HepG2 (cell line): ENCODE results near the gene FBXL13. TPM values are rescaled to one million over a fixed set of nuclear protein-coding genes. Genes with fewer than 3 reads are reported as not detected.
A peak's percentile ranks its signal among the peaks of the same experiment; 100 is the strongest.

Source experiments
- ATAC-seq: fragments of 200-7000 bp; cut with Tn5 transposase; 3 replicates; pipeline ENCODE4 v1.9.1; 2020; ENCODE audit warnings: mild to moderate bottlenecking, moderate library complexity
- BruUV-seq: library from RNA; stranded (reverse); fragments of 400-500 nt; replicated peaks from 2 replicates; lab custom pipeline; 2021; lab: Mats Ljungman, UMichigan
- CTCF ChIA-PET: fragments of 300-600 bp; formaldehyde crosslinking; extraction: SDS; loops from one replicate; lab custom pipeline; 2021; ENCODE audit warnings: low total read pairs, inconsistent platforms, low intra/inter-chr PET ratio; lab: Yijun Ruan, JAX
- POLR2A ChIA-PET: fragments of 350-600 bp; sonication (Branson Sonifier 250); formaldehyde crosslinking; loops from one replicate; lab custom pipeline; 2020; ENCODE audit warnings: antibody characterized with exemption, inconsistent platforms; lab: Yijun Ruan, JAX
- DNase-seq: peaks from one replicate; pipeline ENCODE4 v3.0.0-alpha.2; 2015; ENCODE audit warnings: low spot score
- FAIRE-seq: peaks from 3 replicates; lab custom pipeline; 2011; peaks lifted over from hg19 to GRCh38; lab: Jason Lieb, UNC
- H2AFZ ChIP-seq: one replicate; pipeline ENCODE4 v1.6.1; 2011; ENCODE audit warnings: low read length, inconsistent platforms
- H3K27ac ChIP-seq: fragments of 300-600 bp; 3 replicates; pipeline ENCODE4 v1.8.0; 2011; ENCODE audit warnings: mixed run types, mild to moderate bottlenecking, mixed read lengths, low read length, inconsistent platforms; ENCODE audit not compliant: insufficient read depth; ENCODE audit errors: extremely low read length
- H3K27me3 ChIP-seq, 2 experiments: fragments of 200-600 bp in 1 of 2; 2 replicates in 1 of 2; 3 replicates in 1 of 2; pipeline versions ENCODE4 v1.6.0 to v1.8.0; 2011; ENCODE audit warnings: low read length in 2 of 2, mild to moderate bottlenecking in 2 of 2, moderate library complexity in 2 of 2, inconsistent platforms in 1 of 2; ENCODE audit not compliant: insufficient read depth in 2 of 2, control insufficient read depth in 1 of 2
- H3K36me3 ChIP-seq, 2 experiments: fragments of 200-600 bp in 1 of 2; replicated peaks in 1 of 2; 2 replicates in 1 of 2; 3 replicates in 1 of 2; pipeline versions ENCODE4 v1.5.1 to v1.8.0; 2011; ENCODE audit warnings: low read length in 2 of 2, inconsistent platforms in 1 of 2; ENCODE audit not compliant: insufficient read depth in 2 of 2, control insufficient read depth in 1 of 2
- H3K4me1 ChIP-seq: 2 replicates; pipeline ENCODE4 v1.5.1; 2012; ENCODE audit warnings: low read length, inconsistent platforms; ENCODE audit not compliant: insufficient read depth
- H3K4me2 ChIP-seq: 2 replicates; pipeline ENCODE4 v1.6.0; 2011; ENCODE audit warnings: low read depth, low read length, inconsistent platforms
- H3K4me3 ChIP-seq, 3 experiments: fragments of 200-600 bp in 1 of 3; sonication (generic), shearing (Covaris generic) in 1 of 3; replicated peaks in 1 of 3; 2 replicates each; pipeline ENCODE4 v1.5.1; 2011 to 2016; ENCODE audit warnings: low read length in 3 of 3, inconsistent platforms in 2 of 3, low read depth in 2 of 3, mild to moderate bottlenecking in 2 of 3, control low read depth in 1 of 3, mixed read lengths in 1 of 3; ENCODE audit not compliant: insufficient read depth in 1 of 3
- H3K79me2 ChIP-seq: one replicate; pipeline ENCODE4 v1.6.1; 2011; ENCODE audit warnings: low read length, inconsistent platforms; ENCODE audit not compliant: insufficient read depth
- H3K9ac ChIP-seq: 2 replicates; pipeline ENCODE4 v1.6.0; 2011; ENCODE audit warnings: mild to moderate bottlenecking, low read depth, low read length, inconsistent platforms; ENCODE audit not compliant: insufficient read depth
- H3K9me3 ChIP-seq: 2 replicates; pipeline ENCODE4 v1.5.1; 2012; ENCODE audit warnings: mild to moderate bottlenecking, low read length
- H4K20me1 ChIP-seq: 2 replicates; pipeline ENCODE4 v1.6.0; 2011; ENCODE audit warnings: inconsistent platforms, mild to moderate bottlenecking, low read length, moderate library complexity; ENCODE audit not compliant: insufficient read depth
- CSRNP1 ChIP-seq: sonication (generic); formaldehyde crosslinking; IDR thresholded peaks from 2 replicates; pipeline ENCODE4 v1.8.1; 2023; ENCODE audit warnings: mild to moderate bottlenecking, missing genetic modification reagents
- ELF3 ChIP-seq: IDR thresholded peaks from 2 replicates; pipeline ENCODE4 v1.6.1; 2016; ENCODE audit warnings: missing genetic modification reagents, missing compliant biosample characterization
- ERF ChIP-seq: IDR thresholded peaks from 2 replicates; pipeline ENCODE4 v1.6.1; 2018; ENCODE audit warnings: missing biosample characterization, missing genetic modification reagents
- KDM1A ChIP-seq: IDR thresholded peaks from 2 replicates; pipeline ENCODE4 v1.6.1; 2016; ENCODE audit warnings: missing compliant biosample characterization
- MAFF ChIP-seq: IDR thresholded peaks from 2 replicates; pipeline ENCODE4 v1.6.1; 2011; ENCODE audit warnings: low read depth, low read length, improper control_type of control experiment
- MAFK ChIP-seq, 2 experiments: IDR thresholded peaks in 1 of 2; conservative IDR thresholded peaks in 1 of 2; 2 replicates each; pipeline ENCODE4 v1.6.1; 2011; ENCODE audit warnings: improper control_type of control experiment in 2 of 2, low read length in 2 of 2
- SKI ChIP-seq: fragments of 450-650 bp; IDR thresholded peaks from one replicate; pipeline ENCODE4 v1.6.1; 2018; ENCODE audit warnings: mild to moderate bottlenecking; ENCODE audit not compliant: partially characterized antibody
- TAF15 ChIP-seq: fragments of 200-400 bp; formaldehyde crosslinking; IDR thresholded peaks from one replicate; pipeline ENCODE4 v1.6.1; 2018; ENCODE audit warnings: mild to moderate bottlenecking, low read depth, low read length; ENCODE audit not compliant: poor library complexity, severe bottlenecking
- ZFP41 ChIP-seq: sonication (generic); formaldehyde crosslinking; IDR thresholded peaks from 2 replicates; pipeline ENCODE4 v1.4.0; 2020; ENCODE audit warnings: mild to moderate bottlenecking, missing genetic modification reagents, borderline replicate concordance
- ZNF281 ChIP-seq: sonication (generic); formaldehyde crosslinking; IDR thresholded peaks from 2 replicates; pipeline ENCODE4 v1.4.0; 2020; ENCODE audit warnings: missing genetic modification reagents, borderline replicate concordance
- ZNF441 ChIP-seq: sonication (generic); formaldehyde crosslinking; IDR thresholded peaks from 2 replicates; pipeline ENCODE4 v1.7.0; 2021; ENCODE audit warnings: missing genetic modification reagents, borderline replicate concordance
- ZSCAN22 ChIP-seq: sonication (generic); formaldehyde crosslinking; IDR thresholded peaks from 2 replicates; pipeline ENCODE4 v1.4.0; 2020; ENCODE audit warnings: mild to moderate bottlenecking, missing genetic modification reagents
- WGBS: methylation state at CpG from one replicate; pipeline ENCODE4 v1.1.6; 2017; ENCODE audit warnings: low lambda C conversion rate; 5-methylcytosine and 5-hydroxymethylcytosine counted together
- in situ Hi-C: cut with HindIII; loops from 2 replicates; pipeline ENCODE4 v1.10.0; 2017; ENCODE audit warnings: low pct_unique_long_range_greater_than_20kb; ENCODE audit not compliant: extremely low pct_ligation_motif_present
- intact Hi-C: fragments of 100-400 bp; cut with micrococcal nuclease; formaldehyde crosslinking; loops from one replicate; pipeline ENCODE4 v1.10.0; 2022; ENCODE audit not compliant: unreplicated experiment
- polyA plus RNA-seq, 8 experiments: library from polyadenylated mRNA; depleted of rRNA in 3 of 8; stranded (reverse) in 7 of 8; unstranded in 1 of 8; fragments of >200 nt; fragmentation: Illumina TruSeq in 4 of 8; extraction: Trizol in 4 of 8; gene quantifications; 2 replicates each; pipeline versions ENCODE4 v1.2.1 to v1.2.3, GENCODE V29; 2011 to 2016; ENCODE audit warnings: low read depth in 4 of 8, missing spikeins in 1 of 8, mixed read lengths in 1 of 8; ENCODE audit not compliant: insufficient read depth in 1 of 8
- total RNA-seq, 5 experiments: library from RNA; depleted of rRNA; stranded (reverse); fragments of >200 nt; fragmentation: Illumina TruSeq; extraction: Trizol; gene quantifications; 2 replicates each; pipeline ENCODE4 v1.2.3, GENCODE V29; 2016; ENCODE audit warnings: low read depth in 1 of 5
- TF ChIP-seq, protein P1 (sequence below): sonication (generic); formaldehyde crosslinking; IDR thresholded peaks from 2 replicates; pipeline ENCODE4 v1.5.0; 2020; ENCODE audit warnings: mild to moderate bottlenecking, missing genetic modification reagents
- TF ChIP-seq, protein P2 (sequence below): sonication (generic); formaldehyde crosslinking; IDR thresholded peaks from 2 replicates; pipeline ENCODE4 v1.5.0; 2020; ENCODE audit warnings: mild to moderate bottlenecking, missing genetic modification reagents, moderate library complexity

FBXL13 gene
- total and polyA plus RNA-seq, 2 of the 13 experiments (the other 11 are each of a cell fraction or from before 2014, with no cell fraction given), result 0.24 to 0.77 TPM

DNA sequence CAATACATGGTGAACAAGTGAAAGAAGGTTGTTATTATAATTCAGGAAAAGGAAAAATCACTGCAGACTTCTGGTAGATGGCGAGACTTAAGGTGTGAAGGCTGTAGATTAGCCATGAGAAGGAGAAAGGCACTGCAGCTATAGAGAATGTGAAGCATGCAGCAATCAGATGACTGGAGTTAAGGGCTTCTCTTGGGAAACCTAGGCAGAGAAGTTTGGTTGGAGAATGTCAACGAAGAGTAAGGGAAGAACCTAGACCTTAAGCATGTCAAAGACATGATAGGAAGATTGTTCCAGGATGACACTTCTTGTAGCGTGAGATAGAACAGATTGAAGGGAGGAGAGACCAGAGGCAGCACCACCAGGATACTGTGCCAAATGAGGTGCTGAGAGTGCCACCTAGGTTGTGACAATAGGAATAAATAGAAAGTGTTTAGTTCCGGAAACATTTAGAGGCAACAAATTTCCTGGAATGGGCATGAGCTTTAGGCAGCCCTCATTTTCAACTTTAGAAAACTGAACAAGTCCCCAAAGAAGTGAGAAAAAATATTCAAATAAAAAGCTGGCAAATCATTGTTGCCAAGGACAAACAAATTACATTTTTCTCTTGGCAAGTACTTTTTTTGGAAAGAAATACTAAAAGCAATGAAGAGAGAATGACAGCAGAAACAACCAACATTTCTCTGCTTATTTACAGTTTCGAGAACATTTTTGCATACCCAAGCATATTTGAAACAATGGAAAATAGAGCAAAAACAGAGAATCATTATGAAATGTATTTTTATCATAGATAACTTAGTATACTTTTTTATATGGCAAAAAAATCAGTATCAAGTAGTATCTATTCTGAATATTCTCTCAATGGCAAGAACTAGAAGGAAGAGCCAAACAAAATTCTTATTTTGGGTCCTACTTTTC, 156.9 kb downstream of the FBXL13 start:
- H2AFZ ChIP-seq, result no peak overlapping the region
- H3K79me2 ChIP-seq, result no peaks in the 10 kb centered on the region
- no peaks in the 10 kb centered on the region for H3K27me3 ChIP-seq
- ATAC-seq (peak; percentile 63; the same call in 1 of the 3 replicates), FAIRE-seq (peak; percentile 53), DNase-seq (no peak)
- no peak overlapping the region for H3K9ac ChIP-seq
- in situ Hi-C loops, result no loop called here
- no peaks in the 10 kb centered on the region for H3K9me3 ChIP-seq
- intact Hi-C loops, result no loop called here
- 34% methylated on average over 5 of the region's 5 CpGs for WGBS
- H3K36me3 ChIP-seq, result no peaks in the 10 kb centered on the region
- CTCF ChIA-PET, result no interaction called here
- no TSS peak for BruUV-seq
- POLR2A ChIA-PET, result no interaction called here
- H3K4me1 ChIP-seq, result no peaks in the 10 kb centered on the region
- H4K20me1 ChIP-seq, result no peaks in the 10 kb centered on the region
- H3K4me3 ChIP-seq, result no peak overlapping the region
- no peak overlapping the region for H3K27ac ChIP-seq
- no peak overlapping the region for H3K4me2 ChIP-seq
- TF ChIP-seq MAFK (conservative IDR thresholded peaks at IDR 0.05 in 1 of 2, IDR thresholded peaks at IDR 0.05 in 1 of 2; ENCODE audit: low read length in 2 of 2) (peak; percentile 65 to 87), SKI (no peak), ZNF281 (CRISPR knock-in tag) (no peak), MAFF (peak; percentile 58; the same call in 1 of the 2 replicates), CSRNP1 (CRISPR knock-in tag) (no peak), ZSCAN22 (CRISPR knock-in tag) (no peak), ZNF441 (CRISPR knock-in tag) (0 out of 2 replicates have a peak, but pooled peaks have one; percentile 39), TAF15 (no peak), ERF (CRISPR knock-in tag) (no peak), KDM1A (CRISPR knock-in tag) (no peak), ELF3 (CRISPR knock-in tag) (peak; percentile 58; the same call in 1 of the 2 replicates), ZFP41 (CRISPR knock-in tag) (no peak)
- TF ChIP-seq, protein P1, sequence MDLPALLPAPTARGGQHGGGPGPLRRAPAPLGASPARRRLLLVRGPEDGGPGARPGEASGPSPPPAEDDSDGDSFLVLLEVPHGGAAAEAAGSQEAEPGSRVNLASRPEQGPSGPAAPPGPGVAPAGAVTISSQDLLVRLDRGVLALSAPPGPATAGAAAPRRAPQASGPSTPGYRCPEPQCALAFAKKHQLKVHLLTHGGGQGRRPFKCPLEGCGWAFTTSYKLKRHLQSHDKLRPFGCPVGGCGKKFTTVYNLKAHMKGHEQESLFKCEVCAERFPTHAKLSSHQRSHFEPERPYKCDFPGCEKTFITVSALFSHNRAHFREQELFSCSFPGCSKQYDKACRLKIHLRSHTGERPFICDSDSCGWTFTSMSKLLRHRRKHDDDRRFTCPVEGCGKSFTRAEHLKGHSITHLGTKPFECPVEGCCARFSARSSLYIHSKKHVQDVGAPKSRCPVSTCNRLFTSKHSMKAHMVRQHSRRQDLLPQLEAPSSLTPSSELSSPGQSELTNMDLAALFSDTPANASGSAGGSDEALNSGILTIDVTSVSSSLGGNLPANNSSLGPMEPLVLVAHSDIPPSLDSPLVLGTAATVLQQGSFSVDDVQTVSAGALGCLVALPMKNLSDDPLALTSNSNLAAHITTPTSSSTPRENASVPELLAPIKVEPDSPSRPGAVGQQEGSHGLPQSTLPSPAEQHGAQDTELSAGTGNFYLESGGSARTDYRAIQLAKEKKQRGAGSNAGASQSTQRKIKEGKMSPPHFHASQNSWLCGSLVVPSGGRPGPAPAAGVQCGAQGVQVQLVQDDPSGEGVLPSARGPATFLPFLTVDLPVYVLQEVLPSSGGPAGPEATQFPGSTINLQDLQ, result no peak
- TF ChIP-seq, protein P2, sequence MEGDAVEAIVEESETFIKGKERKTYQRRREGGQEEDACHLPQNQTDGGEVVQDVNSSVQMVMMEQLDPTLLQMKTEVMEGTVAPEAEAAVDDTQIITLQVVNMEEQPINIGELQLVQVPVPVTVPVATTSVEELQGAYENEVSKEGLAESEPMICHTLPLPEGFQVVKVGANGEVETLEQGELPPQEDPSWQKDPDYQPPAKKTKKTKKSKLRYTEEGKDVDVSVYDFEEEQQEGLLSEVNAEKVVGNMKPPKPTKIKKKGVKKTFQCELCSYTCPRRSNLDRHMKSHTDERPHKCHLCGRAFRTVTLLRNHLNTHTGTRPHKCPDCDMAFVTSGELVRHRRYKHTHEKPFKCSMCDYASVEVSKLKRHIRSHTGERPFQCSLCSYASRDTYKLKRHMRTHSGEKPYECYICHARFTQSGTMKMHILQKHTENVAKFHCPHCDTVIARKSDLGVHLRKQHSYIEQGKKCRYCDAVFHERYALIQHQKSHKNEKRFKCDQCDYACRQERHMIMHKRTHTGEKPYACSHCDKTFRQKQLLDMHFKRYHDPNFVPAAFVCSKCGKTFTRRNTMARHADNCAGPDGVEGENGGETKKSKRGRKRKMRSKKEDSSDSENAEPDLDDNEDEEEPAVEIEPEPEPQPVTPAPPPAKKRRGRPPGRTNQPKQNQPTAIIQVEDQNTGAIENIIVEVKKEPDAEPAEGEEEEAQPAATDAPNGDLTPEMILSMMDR, result peak; percentile 61
